D721Med (cell line): Measurements from ENCODE around the gene IL12RB1.
A peak's percentile ranks its signal among the peaks of the same experiment; 100 is the strongest.
"Not testable (repeated sequence)": the region's sequence is repeated elsewhere in the genome, so short reads cannot be mapped to it uniquely, and the experiment has no call there.

Source experiments
- DNase-seq: peaks from one replicate; pipeline ENCODE4 v3.0.0; 2011; ENCODE audit warnings: low spot score; ENCODE audit not compliant: insufficient read length
- FAIRE-seq: peaks from 2 replicates; lab custom pipeline; 2011; peaks lifted over from hg19 to GRCh38; lab: Jason Lieb, UNC
- TF ChIP-seq, protein P1 (sequence below): IDR thresholded peaks from 2 replicates; pipeline ENCODE4 v1.5.1; 2012; ENCODE audit warnings: mild to moderate bottlenecking, control low read depth; ENCODE audit not compliant: insufficient read depth; ENCODE audit errors: missing control alignments

Gene IL12RB1

GRCh38 chr19:18049385-18049784, 37.3 kb downstream of the IL12RB1 start:
- no peak for FAIRE-seq
- DNase-seq, result no peak
- TF ChIP-seq, protein P1, sequence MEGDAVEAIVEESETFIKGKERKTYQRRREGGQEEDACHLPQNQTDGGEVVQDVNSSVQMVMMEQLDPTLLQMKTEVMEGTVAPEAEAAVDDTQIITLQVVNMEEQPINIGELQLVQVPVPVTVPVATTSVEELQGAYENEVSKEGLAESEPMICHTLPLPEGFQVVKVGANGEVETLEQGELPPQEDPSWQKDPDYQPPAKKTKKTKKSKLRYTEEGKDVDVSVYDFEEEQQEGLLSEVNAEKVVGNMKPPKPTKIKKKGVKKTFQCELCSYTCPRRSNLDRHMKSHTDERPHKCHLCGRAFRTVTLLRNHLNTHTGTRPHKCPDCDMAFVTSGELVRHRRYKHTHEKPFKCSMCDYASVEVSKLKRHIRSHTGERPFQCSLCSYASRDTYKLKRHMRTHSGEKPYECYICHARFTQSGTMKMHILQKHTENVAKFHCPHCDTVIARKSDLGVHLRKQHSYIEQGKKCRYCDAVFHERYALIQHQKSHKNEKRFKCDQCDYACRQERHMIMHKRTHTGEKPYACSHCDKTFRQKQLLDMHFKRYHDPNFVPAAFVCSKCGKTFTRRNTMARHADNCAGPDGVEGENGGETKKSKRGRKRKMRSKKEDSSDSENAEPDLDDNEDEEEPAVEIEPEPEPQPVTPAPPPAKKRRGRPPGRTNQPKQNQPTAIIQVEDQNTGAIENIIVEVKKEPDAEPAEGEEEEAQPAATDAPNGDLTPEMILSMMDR, result no peak

DNA sequence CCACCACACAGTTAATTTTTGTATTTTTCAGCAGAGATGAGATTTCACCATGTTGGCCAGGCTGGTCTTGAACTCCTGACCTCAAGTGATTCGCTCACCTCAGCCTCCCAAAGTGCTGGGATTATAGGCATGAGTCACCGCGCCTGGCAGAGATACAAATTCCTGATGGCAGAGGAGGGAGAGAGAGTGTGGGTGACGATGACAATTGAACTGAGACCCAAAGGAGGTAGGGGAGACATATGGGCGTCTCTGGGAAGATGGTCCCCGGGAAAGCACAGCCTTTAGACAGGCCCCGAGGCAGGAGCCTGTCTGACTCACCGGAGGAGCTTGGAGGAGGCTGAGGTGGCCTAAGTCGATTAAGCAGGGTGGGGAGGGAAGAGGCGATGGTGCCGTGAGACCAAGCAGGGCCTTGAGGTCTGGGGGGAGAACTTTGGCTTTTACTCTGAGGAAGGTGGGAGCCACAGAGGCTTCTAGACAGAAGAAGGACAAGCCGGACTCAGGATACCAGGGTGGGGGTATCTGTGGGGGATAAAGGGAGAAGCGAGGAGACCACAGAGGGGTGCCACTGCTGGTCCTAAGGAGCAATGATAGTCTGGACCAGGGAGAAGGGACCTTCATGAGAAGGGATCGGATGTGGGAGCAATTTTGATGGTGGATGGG, 40.5 kb downstream of the IL12RB1 start:
- FAIRE-seq (no peak), DNase-seq (no peak)
- TF ChIP-seq, protein P1, result no peak

DNA sequence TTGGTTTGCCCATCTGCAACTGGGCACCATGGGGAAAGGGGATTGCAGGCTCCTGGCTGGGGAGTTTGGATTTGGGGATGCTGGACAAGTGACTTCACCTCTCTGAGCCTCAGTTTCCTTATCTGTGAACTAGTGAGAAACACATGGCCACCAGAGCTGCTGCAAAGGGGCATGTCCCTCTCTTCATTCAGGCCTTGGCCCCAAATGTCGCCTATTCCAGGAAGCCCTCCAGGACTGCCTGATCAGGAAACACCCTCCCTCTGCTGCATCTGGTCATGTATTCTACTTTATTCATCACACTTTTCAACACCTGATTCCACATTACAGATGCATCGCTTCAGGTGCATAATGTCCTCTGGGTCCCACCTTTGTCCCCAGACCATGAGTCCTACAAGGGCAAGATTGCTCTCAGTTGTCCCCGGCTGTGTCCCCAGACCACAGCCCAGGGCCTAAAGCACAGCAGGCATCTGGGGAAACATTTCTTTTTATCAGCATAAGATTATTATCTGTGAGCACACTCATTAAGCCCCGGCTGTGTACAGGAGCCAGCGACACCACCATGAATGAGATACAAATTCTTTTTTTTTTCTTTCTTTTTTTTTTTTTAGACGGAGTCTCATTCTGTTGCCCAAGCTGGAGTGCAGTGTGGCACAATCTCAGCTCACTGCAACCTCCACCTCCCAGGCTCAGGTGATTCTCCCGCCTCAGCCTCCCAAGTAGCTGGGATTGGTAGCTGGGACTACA, 41.3 kb downstream of the IL12RB1 start:
- FAIRE-seq, result no peak

DNA sequence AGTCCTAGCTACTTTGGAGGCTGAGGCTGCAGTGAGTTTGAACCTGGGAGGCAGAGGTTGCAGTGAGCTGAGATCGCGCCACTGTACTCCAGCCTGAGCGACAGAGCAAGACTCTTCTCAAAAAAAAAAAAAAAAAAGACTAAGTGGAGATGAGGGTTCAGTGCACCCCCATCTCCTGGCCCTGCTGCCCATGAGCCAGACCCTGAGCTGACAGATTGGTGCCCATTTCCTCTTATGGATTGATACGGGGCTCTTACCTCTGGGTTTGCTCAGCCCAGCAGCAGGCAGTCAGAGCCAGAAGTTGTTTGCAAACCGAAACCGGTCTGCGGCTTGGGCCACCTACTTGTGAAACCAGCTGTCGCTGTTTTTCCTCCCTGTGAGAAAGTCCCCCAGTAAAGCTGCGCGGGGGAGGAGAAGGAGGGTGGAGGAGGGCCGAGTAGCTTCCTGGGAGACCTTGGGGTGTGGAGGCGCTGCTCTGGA, 41.9 kb downstream of the IL12RB1 start:
- TF ChIP-seq, protein P1, result no peak
- FAIRE-seq, result no peak
- DNase-seq, result peak; percentile 57

More for the DNA sequence above, 41.3 kb downstream of the IL12RB1 start:
- TF ChIP-seq, protein P1, result no peak
- DNase-seq, result no peak

DNA sequence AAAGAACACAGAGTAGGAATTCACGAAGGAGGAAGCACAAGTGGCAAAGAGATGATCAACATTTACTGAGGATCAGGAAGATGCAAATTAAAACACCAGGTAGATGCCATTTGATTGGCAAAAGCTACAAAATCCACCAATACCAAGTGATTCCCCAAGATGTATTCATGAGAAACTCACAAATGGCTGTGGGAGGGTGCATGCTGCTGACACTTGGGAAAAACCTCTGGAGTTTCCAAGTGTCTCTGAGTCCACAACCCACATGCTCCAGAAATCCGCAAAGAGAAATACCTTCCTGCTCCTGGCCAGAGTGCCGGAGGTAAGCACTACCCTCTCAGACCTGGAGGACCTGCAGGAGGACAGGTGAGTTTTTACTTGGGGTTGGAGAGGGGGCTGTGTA, 43.1 kb downstream of the IL12RB1 start:
- DNase-seq (no peak), FAIRE-seq (no peak)
- TF ChIP-seq, protein P1, result no peak

- TF ChIP-seq, protein P1, result no peak
- DNase-seq, result no peak
- FAIRE-seq, result no peak
Measured at GRCh38 chr19:18041054-18041453, 45.7 kb downstream of the IL12RB1 start.

GRCh38 chr19:18032102-18032501, 54.6 kb downstream of the IL12RB1 start:
- FAIRE-seq, DNase-seq: not testable (repeated sequence)

GRCh38 chr19:18031401-18031800, 55.3 kb downstream of the IL12RB1 start:
- DNase-seq, FAIRE-seq: not testable (repeated sequence)
